A673 (cell line): ENCODE data around the gene KIFAP3.

Experiments
- EZH2 ChIP-seq: fragments of 200-600 bp; sonication (generic); IDR thresholded peaks from 2 replicates; pipeline ENCODE4 v1.6.1; 2017; ENCODE audit warnings: borderline replicate concordance, low read depth, mild to moderate bottlenecking, mixed read lengths, antibody characterized with exemption, low read length; ENCODE audit not compliant: poor library complexity, severe bottlenecking
- TF ChIP-seq, protein P1 (sequence below): fragments of 300-800, 200-600 bp; sonication (generic); conservative IDR thresholded peaks from 2 replicates; pipeline ENCODE4 v1.5.1; 2017; ENCODE audit warnings: low read depth, mild to moderate bottlenecking, antibody characterized with exemption, low read length, moderate library complexity, mixed read lengths

DNA sequence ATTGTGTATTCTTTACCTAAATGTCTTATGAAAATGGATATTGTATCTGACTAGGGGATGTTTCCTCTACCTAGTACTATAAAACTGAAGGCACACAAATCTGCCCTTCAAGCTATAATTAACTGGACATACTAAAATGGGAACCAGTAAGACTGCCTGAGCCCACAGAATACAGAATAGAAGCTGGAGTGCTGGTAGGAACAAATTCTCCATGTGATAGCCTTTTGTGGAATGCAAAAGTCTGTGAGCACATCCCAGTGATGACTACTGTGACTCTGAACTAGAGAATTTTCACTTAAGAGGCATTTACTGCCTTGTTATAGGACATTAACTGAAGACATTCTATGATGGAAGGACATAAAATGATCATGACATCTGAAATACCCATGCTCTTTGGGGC, 30.3 kb downstream of the KIFAP3 start:
- TF ChIP-seq, protein P1, sequence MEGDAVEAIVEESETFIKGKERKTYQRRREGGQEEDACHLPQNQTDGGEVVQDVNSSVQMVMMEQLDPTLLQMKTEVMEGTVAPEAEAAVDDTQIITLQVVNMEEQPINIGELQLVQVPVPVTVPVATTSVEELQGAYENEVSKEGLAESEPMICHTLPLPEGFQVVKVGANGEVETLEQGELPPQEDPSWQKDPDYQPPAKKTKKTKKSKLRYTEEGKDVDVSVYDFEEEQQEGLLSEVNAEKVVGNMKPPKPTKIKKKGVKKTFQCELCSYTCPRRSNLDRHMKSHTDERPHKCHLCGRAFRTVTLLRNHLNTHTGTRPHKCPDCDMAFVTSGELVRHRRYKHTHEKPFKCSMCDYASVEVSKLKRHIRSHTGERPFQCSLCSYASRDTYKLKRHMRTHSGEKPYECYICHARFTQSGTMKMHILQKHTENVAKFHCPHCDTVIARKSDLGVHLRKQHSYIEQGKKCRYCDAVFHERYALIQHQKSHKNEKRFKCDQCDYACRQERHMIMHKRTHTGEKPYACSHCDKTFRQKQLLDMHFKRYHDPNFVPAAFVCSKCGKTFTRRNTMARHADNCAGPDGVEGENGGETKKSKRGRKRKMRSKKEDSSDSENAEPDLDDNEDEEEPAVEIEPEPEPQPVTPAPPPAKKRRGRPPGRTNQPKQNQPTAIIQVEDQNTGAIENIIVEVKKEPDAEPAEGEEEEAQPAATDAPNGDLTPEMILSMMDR: no peak
- TF ChIP-seq EZH2: no peak
